HG03064 (cell line): Measurements from ENCODE around the gene LEFTY1.
"Not testable (repeated sequence)": the region's sequence is repeated elsewhere in the genome, so short reads cannot be mapped to it uniquely, and the experiment has no call there.

Source experiments
- ATAC-seq: cut with Tn5 transposase; IDR thresholded peaks from one replicate; pipeline ENCODE4 v1.9.1; 2021; ENCODE audit warnings: low read depth; ENCODE audit not compliant: unreplicated experiment

The LEFTY1 gene

GRCh38 chr1:225889743-225890142 lies 797 bp upstream of the LEFTY1 start:
- no peak for ATAC-seq

DNA sequence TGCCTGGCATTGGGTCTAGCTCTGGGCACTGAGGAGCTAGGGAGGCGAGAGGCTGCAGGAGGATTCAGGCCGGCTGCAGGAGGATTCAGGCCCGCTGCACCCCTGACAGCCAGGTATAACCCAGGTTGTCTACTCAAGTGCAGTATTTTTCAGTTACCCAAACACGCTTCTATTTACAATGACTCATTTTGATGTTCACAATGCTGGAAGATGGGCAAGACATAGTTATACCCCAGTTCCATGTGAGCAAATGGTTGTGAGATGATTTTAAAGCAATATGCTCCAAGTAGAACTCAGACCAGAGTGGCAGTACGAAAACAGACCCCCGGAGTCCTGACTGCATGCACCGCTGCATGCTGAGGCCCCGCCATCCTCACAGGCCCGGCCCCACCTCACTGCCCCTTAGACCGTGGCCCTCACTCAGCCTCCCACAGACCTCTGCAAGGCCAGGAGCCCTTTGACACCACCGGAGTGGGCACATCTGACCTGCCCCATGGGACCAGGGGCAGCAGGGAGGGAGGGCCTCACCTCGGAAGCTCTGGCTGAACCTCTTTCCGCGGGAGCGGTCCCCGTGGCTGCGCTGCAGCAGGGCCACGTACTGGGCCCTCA lies 553 bp downstream of the LEFTY1 start:
- ATAC-seq = no peak

DNA sequence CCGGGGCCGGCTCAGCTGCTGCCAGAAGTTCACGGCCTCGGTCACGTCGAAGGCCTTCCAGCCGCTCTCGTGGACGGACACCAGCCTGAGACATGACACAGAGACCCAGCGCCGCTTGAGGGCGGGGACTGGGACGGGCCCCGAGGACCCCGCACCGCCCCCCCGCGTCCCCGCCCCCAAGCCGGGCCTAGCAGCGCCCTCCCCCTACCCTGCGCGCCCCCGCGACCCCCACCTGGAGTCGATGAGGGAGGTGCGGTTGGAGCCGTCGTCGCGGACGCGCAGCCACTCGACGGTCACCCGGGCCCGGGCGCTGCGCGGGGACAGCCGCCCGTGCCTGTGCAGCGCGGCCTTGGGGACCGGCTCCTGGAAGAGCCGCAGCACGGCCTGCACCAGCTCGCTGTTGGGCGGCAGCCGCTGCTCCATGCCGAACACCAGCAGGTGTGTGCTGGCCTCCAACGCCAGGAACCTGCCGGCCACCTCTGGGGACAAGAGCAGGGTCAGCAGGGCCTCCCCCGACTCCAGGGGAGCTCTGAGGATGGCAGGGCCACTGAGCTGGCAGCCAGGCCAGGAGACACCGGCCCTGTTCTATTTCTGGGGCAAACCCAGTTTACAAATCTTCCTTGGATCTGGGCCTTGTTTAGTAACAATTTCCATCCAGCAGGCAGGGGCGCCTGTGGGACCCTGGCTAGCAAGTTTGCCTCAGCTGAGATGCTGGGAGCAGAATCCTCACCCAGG lies 1.2 kb downstream of the LEFTY1 start:
- ATAC-seq = not testable (repeated sequence)

DNA sequence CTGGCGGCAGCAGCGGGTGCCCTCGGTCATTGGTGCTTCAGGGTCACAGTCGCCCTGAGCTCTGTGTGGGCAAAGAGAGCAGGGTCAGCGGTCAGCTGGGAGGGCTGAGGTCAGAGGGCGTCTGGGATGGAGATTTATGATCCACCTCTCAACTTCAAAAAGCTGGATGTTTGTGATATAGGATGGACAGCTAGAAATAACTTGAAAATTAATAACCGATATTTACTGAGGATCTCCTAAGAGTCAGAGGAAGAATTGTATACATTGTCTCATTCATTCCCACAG lies 2.0 kb downstream of the LEFTY1 start:
- ATAC-seq = no peak

- no peak for ATAC-seq
Observed at GRCh38 chr1:225886159-225887029, 2.6 kb downstream of the LEFTY1 start.

DNA sequence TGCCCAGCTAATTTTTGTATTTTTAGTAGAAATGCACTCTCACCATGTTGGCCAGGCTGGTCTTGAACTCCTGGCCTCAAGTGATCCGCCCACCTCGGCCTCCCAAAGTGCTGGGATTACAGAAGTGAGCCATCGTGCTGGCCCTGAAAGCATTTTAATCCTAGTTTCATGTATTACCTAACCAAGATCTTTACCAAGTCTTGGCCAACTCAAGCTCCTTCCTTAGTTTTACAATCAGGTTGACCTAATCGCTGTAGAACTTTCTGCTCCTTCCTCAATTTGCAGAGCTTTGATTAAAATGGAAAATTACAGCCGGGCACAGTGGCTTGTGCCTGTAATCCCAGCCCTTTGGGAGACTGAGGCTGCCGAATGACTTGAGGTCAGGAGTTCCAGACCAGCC lies 3.6 kb downstream of the LEFTY1 start:
- no peak for ATAC-seq

GRCh38 chr1:225883616-225884265 lies 5.2 kb downstream of the LEFTY1 start:
- no peak for ATAC-seq

DNA sequence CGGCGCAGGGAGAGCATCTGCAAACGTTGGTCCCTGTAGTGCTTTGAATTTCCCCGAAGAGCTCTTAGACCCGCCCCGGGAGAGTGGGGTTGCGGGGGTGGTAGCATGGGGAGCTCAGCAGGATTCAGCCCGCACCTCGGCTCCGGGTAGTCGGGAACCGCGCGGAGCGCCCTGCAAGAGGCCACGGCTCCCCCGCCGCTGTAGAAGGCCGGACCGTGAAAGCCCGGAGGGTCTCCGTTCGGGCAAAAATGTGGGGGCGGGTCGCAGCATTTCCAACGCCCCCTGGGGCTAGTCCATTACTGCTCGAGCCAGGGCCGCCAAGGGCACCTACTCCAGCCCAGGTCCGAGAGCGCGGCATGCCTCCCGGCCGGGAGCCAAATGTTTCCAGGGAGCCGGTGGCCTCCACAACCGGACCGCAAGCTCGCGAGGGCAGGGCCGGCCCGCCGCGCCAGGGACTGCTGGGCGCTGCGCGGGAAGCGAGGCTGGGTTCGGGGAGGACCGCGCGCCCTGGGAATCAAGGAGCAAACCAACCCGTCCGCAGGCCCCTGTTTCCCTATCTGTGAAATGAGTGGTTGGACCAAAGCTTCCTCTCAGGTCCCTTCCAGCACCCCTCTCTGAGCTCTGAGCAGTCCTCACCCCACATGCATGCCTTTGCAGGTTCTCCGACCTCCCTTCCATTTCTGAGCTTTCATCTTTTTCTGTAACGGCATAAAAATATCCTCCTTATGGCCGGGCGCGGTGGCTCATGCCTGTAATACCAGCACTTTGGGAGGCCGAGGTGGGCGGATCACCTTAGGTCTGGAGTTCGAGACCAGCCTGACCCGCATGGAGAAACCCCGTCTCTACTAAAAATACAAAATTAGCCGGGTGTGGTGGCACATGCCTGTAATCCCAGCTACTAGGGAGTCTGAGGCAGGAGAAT lies 6.0 kb downstream of the LEFTY1 start:
- peak; percentile 23 for ATAC-seq

DNA sequence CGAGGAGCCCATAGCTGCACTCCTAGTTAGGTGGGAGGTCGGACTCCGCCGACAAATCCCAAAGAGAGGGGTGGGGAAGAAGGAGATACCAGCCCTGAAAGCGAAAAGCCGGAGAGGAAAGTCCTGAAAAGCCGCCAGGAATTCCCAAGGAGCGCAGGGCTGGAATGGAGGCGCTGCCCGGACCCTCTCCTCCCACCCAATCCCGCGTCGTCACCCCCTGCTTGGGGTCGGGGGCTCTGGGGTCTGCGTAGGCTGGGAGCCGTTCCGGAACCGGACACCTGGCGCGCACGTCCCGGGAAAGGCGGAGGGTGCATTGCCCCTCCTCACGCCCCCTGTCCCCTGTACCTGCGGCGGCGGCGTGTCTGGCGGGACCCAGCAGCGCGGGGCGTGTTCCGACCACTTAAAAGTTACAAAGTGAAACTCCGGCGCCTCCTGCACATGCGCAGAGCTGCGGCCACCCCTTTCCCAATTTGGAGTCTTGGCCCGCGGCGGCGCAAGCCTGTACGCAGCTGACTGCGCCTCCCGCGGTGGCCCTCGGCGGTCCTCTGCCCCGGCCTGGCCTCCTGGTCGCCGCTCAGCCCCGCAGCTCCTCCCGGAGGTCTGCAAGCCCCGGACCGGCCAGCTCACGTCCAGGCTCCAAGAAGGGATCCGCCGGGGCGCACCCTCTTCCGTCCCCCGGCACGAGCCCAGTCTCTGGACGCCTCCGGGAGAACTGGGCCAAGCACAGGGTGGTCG lies 6.8 kb downstream of the LEFTY1 start, which contains the start of gene TMEM63A:
Gene TMEM63A (minus strand): TSS at position 422 of the 735 bp plus-strand sequence. CDS start 4,800 bp downstream, outside the sequence.
- ATAC-seq = peak; percentile 64

GRCh38 chr1:225881081-225881958 lies 7.6 kb downstream of the LEFTY1 start:
- peak; percentile 31 for ATAC-seq

DNA sequence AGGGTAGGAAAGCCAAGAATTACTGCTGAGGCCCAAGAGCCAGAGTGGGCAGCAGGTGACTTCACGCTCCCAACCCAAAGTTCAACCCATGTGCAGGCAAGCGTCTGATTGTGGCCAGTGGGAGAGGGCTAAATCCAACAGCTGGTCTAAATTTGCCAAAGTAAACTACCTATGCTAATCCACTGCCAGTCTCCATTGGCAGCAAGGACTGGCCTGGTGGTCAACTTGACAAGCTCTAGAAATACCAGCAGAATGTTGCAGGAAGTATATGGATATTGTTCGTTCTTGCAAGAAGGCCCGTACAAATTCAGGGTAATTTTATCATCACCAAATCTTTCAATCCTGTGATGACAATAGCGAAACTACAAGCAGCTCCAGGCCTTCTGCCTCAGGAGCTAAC lies 8.3 kb downstream of the LEFTY1 start:
- ATAC-seq = no peak

- no peak for ATAC-seq
Observed at GRCh38 chr1:225880222-225880588, 8.7 kb downstream of the LEFTY1 start.

GRCh38 chr1:225879521-225880221 lies 9.3 kb downstream of the LEFTY1 start:
- ATAC-seq = no peak

DNA sequence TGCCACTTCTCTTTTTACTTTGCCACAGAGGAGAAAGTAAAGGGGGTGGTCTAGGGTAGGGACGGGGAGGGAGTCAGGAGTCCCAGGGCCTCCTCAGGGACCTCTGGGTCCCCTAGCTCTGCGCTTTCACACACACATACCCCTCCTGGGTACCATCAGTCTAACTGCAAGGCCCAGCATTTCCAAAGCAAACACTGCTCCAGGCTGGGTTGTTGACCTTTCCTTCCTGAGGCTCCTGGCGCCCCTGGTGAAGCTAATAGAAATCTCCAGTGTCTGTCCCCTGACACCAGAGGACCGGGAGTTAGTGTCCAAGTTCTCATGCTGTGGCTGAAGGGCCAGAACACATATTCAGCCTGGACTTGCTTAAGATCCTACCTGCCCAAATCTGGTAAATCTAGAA lies 10.7 kb downstream of the LEFTY1 start:
- ATAC-seq = no peak

DNA sequence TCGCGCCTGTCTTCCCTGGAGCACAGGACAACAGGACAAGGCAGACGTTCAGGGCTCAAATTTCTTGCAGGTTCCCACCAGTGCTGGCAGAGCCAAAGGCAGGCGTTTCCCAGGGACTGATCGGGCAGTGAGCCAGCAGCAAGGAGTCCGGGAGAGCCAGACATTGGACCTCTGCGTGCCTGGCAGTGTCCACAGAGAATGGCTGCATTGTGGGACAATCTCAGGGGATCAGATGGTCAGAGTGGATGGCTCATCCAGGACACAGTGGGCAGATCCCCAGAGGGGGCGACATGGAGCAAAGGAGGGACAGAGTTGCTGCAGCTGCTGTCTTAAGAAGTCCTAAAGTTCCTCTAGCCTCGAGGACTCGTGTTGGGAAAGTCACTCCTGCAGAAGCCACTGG lies 11.4 kb downstream of the LEFTY1 start:
- no peak for ATAC-seq

DNA sequence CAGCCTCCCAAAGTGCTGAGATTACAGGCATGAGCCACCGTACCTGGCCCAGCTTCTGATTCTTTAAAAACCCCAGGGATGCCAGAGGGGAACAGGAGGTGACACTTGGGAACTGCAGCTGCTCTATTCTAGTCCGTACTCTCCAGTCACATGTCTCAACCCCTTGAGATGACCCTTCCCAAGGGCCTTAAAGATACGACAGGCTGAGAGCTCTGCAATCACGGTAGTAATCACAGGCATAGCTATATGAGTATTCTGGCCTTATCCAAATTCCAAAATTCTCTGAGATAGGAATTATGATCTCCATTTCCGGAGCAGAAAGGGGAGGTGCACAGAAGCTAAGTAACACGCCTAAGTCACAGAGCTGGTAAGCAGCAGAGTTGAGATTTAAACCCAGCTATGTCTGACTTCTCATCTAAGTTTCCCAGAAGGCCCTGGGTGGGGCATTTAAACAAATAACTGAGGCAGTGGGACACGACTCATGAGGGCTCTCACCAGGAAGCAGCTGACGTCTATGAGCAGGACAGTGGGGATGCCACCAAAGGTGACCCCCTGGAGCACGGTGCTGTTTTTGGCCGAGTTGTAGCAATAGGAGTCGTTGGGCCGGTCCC lies 11.9 kb downstream of the LEFTY1 start:
- no peak for ATAC-seq

GRCh38 chr1:225875044-225875815 lies 13.7 kb downstream of the LEFTY1 start:
- no peak for ATAC-seq
